Measurements from ENCODE around the gene RANBP10. TPM values are rescaled to one million over a fixed set of nuclear protein-coding genes. Genes with fewer than 3 reads are reported as not detected.

Gene RANBP10
- total and polyA plus RNA-seq, 2 of the 13 experiments (the other 11 are each of a cell fraction or from before 2014, with no cell fraction given) = 9.2 to 22.7 TPM

- no peak for TF ChIP-seq THAP7 (CRISPR knock-in tag; IDR thresholded peaks at IDR 0.05)
- TF ChIP-seq KAT8 (CRISPR knock-in tag; IDR thresholded peaks at IDR 0.05) = peak; percentile 88
- peak; percentile 77 for TF ChIP-seq ZFP91 (CRISPR knock-in tag; IDR thresholded peaks at IDR 0.05; ENCODE audit: borderline replicate concordance)
- peak; percentile 53 for TF ChIP-seq MED8 (CRISPR knock-in tag; IDR thresholded peaks at IDR 0.05; ENCODE audit: insufficient replicate concordance)
- no peak for TF ChIP-seq KLF15 (CRISPR knock-in tag; IDR thresholded peaks at IDR 0.05; ENCODE audit: borderline replicate concordance)
- TF ChIP-seq TFDP2 (CRISPR knock-in tag; IDR thresholded peaks at IDR 0.05) = peak; percentile 16; the same call in 1 of the 2 replicates
- TF ChIP-seq ELF3 (CRISPR knock-in tag; IDR thresholded peaks at IDR 0.05) = peak; percentile 47
- no peak for TF ChIP-seq XBP1 (CRISPR knock-in tag; IDR thresholded peaks at IDR 0.05)
- peak; percentile 94 for TF ChIP-seq GABPB1 (CRISPR knock-in tag; IDR thresholded peaks at IDR 0.05)
- TF ChIP-seq ISL2 (CRISPR knock-in tag; IDR thresholded peaks at IDR 0.05) = peak; percentile 66
- no peak for TF ChIP-seq CREB3 (CRISPR knock-in tag; IDR thresholded peaks at IDR 0.05)
- TF ChIP-seq ZNF672 (CRISPR knock-in tag; IDR thresholded peaks at IDR 0.05) = peak; percentile 99
- TF ChIP-seq ZNF768 (CRISPR knock-in tag; IDR thresholded peaks at IDR 0.05) = 0 out of 2 replicates have a peak, but pooled peaks have one; percentile 37
- no peak for TF ChIP-seq ZNF615 (CRISPR knock-in tag; IDR thresholded peaks at IDR 0.05; ENCODE audit: borderline replicate concordance)
- peak; percentile 86 for TF ChIP-seq IRF2 (CRISPR knock-in tag; IDR thresholded peaks at IDR 0.05)
- no peak for TF ChIP-seq ZNF24 (IDR thresholded peaks at IDR 0.05)
- TF ChIP-seq ZNF274 (CRISPR knock-in tag; IDR thresholded peaks at IDR 0.05) = 0 out of 2 replicates have a peak, but pooled peaks have one; percentile 70
- TF ChIP-seq ZNF639 (CRISPR knock-in tag; conservative IDR thresholded peaks at IDR 0.05) = no peak; the same call in none of the 2 replicates
- peak; percentile 72 for TF ChIP-seq SPEN (CRISPR knock-in tag; IDR thresholded peaks at IDR 0.05; ENCODE audit: low read depth)
- TF ChIP-seq ZBTB2 (CRISPR knock-in tag; IDR thresholded peaks at IDR 0.05; ENCODE audit: low read depth) = peak; percentile 56
- TF ChIP-seq MEIS2 (CRISPR knock-in tag; IDR thresholded peaks at IDR 0.05) = peak; percentile 27
- TF ChIP-seq ZSCAN25 (CRISPR knock-in tag; IDR thresholded peaks at IDR 0.05) = peak; percentile 98
- TF ChIP-seq ZNF772 (CRISPR knock-in tag; IDR thresholded peaks at IDR 0.05) = peak; percentile 75
Measured at GRCh38 chr16:67806428-67807147, at the start of gene RANBP10, which contains the start of gene TSNAXIP1 (continued).

All from HepG2 (cell line).